ENCODE measurements around the gene F12. TPM values are rescaled to one million over a fixed set of nuclear protein-coding genes. Genes with fewer than 3 reads are reported as not detected.
"Not testable (repeated sequence)": the region's sequence is repeated elsewhere in the genome, so short reads cannot be mapped to it uniquely, and the experiment has no call there.

F12 gene
- total RNA-seq, 4 donors from 2014 or later = 0.42 to 2.6 (median 1.1) TPM; not detected in 1

GRCh38 chr5:177362610-177363507 is 46.5 kb downstream of the F12 start:
- TF ChIP-seq POLR2A (IDR thresholded peaks at IDR 0.05) (peak in 1 of 2 donors; percentile 45), CTCF (IDR thresholded peaks at IDR 0.05) (no peak)
- DNase-seq = peak; percentile 92 to 96
- 12 to 19% methylated on average over 26 to 30 of the region's 59 CpGs for WGBS, 2 donors
- Histone ChIP-seq H3K27ac (peak overlapping the region; percentile 81 to 91 (median 90)), H3K9me3 (no peaks in the 10 kb centered on the region), H3K4me1 (peaks cover 26 to 42% of the 10 kb centered on the region in 2 donors), H3K27me3 (no peaks in the 10 kb centered on the region), H3K4me3 (replicated peaks in 1 of 3) (peak overlapping the region in 1 of 3 donors; percentile 27), H3K36me3 (no peaks in the 10 kb centered on the region)
- intact Hi-C loops (cut with DNase I) = no loop called here

- Histone ChIP-seq H3K4me3 (replicated peaks in 1 of 3) (no peak overlapping the region), H3K27ac (peak overlapping the region; percentile 81 to 91 (median 90)), H3K27me3 (no peaks in the 10 kb centered on the region), H3K4me1 (peaks cover 21 to 36% of the 10 kb centered on the region in 2 donors), H3K9me3 (no peaks in the 10 kb centered on the region), H3K36me3 (no peaks in the 10 kb centered on the region)
- no peak for DNase-seq
- intact Hi-C loops (cut with DNase I) = no loop called here
- WGBS, 2 donors = 23 to 36% methylated on average over 8 of the region's 8 CpGs
- TF ChIP-seq POLR2A (IDR thresholded peaks at IDR 0.05) (no peak), CTCF (IDR thresholded peaks at IDR 0.05) (no peak)
Observed at GRCh38 chr5:177362292-177362609, 47.1 kb downstream of the F12 start.

- Histone ChIP-seq H3K4me1 (peaks cover 20 to 35% of the 10 kb centered on the region in 2 donors), H3K27ac (peak overlapping the region; percentile 81 to 91 (median 90)), H3K4me3 (replicated peaks in 1 of 3) (no peak overlapping the region), H3K9me3 (no peaks in the 10 kb centered on the region), H3K27me3 (no peaks in the 10 kb centered on the region), H3K36me3 (no peaks in the 10 kb centered on the region)
- TF ChIP-seq CTCF (IDR thresholded peaks at IDR 0.05) (no peak), POLR2A (IDR thresholded peaks at IDR 0.05) (no peak)
- intact Hi-C loops (cut with DNase I) = no loop called here
- 79 to 80% methylated on average over 6 of the region's 6 CpGs for WGBS, 2 donors
- DNase-seq = no peak
Observed at GRCh38 chr5:177361418-177362291, 47.7 kb downstream of the F12 start.

- H3K36me3 ChIP-seq; DNase-seq; H3K9me3 ChIP-seq; H3K4me3 ChIP-seq (replicated peaks in 1 of 3); H3K27ac ChIP-seq; H3K27me3 ChIP-seq; intact Hi-C loops (cut with DNase I): not testable (repeated sequence)
- H3K4me1 ChIP-seq = peaks cover 12 to 27% of the 10 kb centered on the region in 2 donors
- WGBS, 2 donors = 90 to 95% methylated on average over 7 of the region's 7 CpGs
Observed at GRCh38 chr5:177360740-177361139, 48.6 kb downstream of the F12 start.

GRCh38 chr5:177359860-177360259 is 49.5 kb downstream of the F12 start:
- H3K27ac ChIP-seq = no peak overlapping the region
- no peak for DNase-seq
- no peaks in the 10 kb centered on the region for H3K27me3 ChIP-seq
- H3K36me3 ChIP-seq = no peaks in the 10 kb centered on the region
- intact Hi-C loops (cut with DNase I) = no loop called here
- WGBS, 2 donors = 76 to 90% methylated on average over 3 of the region's 3 CpGs
- no peaks in the 10 kb centered on the region for H3K9me3 ChIP-seq
- no peak for TF ChIP-seq CTCF (IDR thresholded peaks at IDR 0.05)
- no peak for TF ChIP-seq POLR2A (IDR thresholded peaks at IDR 0.05)
- peaks cover 12 to 23% of the 10 kb centered on the region in 2 donors for H3K4me1 ChIP-seq
- no peak overlapping the region for H3K4me3 ChIP-seq (replicated peaks in 1 of 3)
